Stromal cell of bone marrow (primary cell): Measurements from ENCODE around the gene FDCSP.
"Not testable (repeated sequence)": the region's sequence is repeated elsewhere in the genome, so short reads cannot be mapped to it uniquely, and the experiment has no call there.

Experiments
- DNase-seq: peaks from one replicate; pipeline ENCODE4 v3.0.0-alpha.2; 2012; ENCODE audit warnings: low read depth

Gene FDCSP

GRCh38 chr4:70239884-70240591 is 14.1 kb downstream of the FDCSP start:
- no peak for DNase-seq

- DNase-seq: not testable (repeated sequence)
Measured at GRCh38 chr4:70242297-70242696, 16.4 kb downstream of the FDCSP start, which contains the start of gene CSN3. Gene CSN3, plus strand, starts transcription at chr4:70242597. Its CDS starts 2,223 bp downstream, at chr4:70244820.

- DNase-seq: no peak
Measured at GRCh38 chr4:70243091-70243490, 17.2 kb downstream of the FDCSP start.

- DNase-seq: no peak
Measured at GRCh38 chr4:70251250-70251944, 25.5 kb downstream of the FDCSP start.

GRCh38 chr4:70251945-70252277 is 26.0 kb downstream of the FDCSP start:
- no peak for DNase-seq

GRCh38 chr4:70269674-70270073 is 43.8 kb downstream of the FDCSP start:
- no peak for DNase-seq

GRCh38 chr4:70277121-70277520 is 51.2 kb downstream of the FDCSP start:
- DNase-seq: no peak

- no peak for DNase-seq
Measured at GRCh38 chr4:70280567-70280966, 54.6 kb downstream of the FDCSP start.
